ENCODE data around the gene PKD2.
A peak's percentile ranks its signal among the peaks of the same experiment; 100 is the strongest.
"Not testable (repeated sequence)": the region's sequence is repeated elsewhere in the genome, so short reads cannot be mapped to it uniquely, and the experiment has no call there.

PKD2 gene

GRCh38 chr4:87989765-87990164, 17.7 kb upstream of the PKD2 start:
- DNase-seq, result no peak

GRCh38 chr4:87995435-87995834, 12.0 kb upstream of the PKD2 start:
- DNase-seq, result no peak

GRCh38 chr4:87999191-87999691, 8.2 kb upstream of the PKD2 start:
- DNase-seq, result not testable (repeated sequence)

- DNase-seq, result no peak
Observed at GRCh38 chr4:88001871-88002270, 5.6 kb upstream of the PKD2 start.

GRCh38 chr4:88002786-88003185, 4.6 kb upstream of the PKD2 start:
- DNase-seq, result no peak

GRCh38 chr4:88003261-88003660, 4.2 kb upstream of the PKD2 start:
- no peak for DNase-seq

- no peak for DNase-seq
Observed at GRCh38 chr4:88005076-88005475, 2.4 kb upstream of the PKD2 start.

GRCh38 chr4:88005946-88006345, 1.5 kb upstream of the PKD2 start:
- no peak for DNase-seq

- DNase-seq, result no peak
Observed at GRCh38 chr4:88006956-88007303, 505 bp upstream of the PKD2 start.

- DNase-seq, result peak; percentile 37
Observed at GRCh38 chr4:88008122-88008742, 797 bp downstream of the PKD2 start.

- DNase-seq, result peak; percentile 58
Observed at GRCh38 chr4:88008743-88009171, 1.3 kb downstream of the PKD2 start.

- no peak for DNase-seq
Observed at GRCh38 chr4:88009871-88010270, 2.4 kb downstream of the PKD2 start.

- no peak for DNase-seq
Observed at GRCh38 chr4:88010966-88011365, 3.5 kb downstream of the PKD2 start.

- DNase-seq, result peak; percentile 57
Observed at GRCh38 chr4:88012647-88013046, 5.2 kb downstream of the PKD2 start.

GRCh38 chr4:88014386-88014905, 7.0 kb downstream of the PKD2 start:
- no peak for DNase-seq

GRCh38 chr4:88015659-88016295, 8.3 kb downstream of the PKD2 start:
- DNase-seq, result no peak

GRCh38 chr4:88017516-88018297, 10.3 kb downstream of the PKD2 start:
- no peak for DNase-seq

- no peak for DNase-seq
Observed at GRCh38 chr4:88018466-88018865, 11.0 kb downstream of the PKD2 start.

GRCh38 chr4:88021824-88022223, 14.4 kb downstream of the PKD2 start:
- peak; percentile 83 for DNase-seq

- DNase-seq, result peak; percentile 70
Observed at GRCh38 chr4:88022289-88022688, 14.9 kb downstream of the PKD2 start.

- not testable (repeated sequence) for DNase-seq
Observed at GRCh38 chr4:88025868-88026661, 18.6 kb downstream of the PKD2 start.
